Measurements from ENCODE around the gene LRP2BP. TPM values are rescaled to one million over a fixed set of nuclear protein-coding genes. Genes with fewer than 3 reads are reported as not detected.
"Not testable (repeated sequence)": the region's sequence is repeated elsewhere in the genome, so short reads cannot be mapped to it uniquely, and the experiment has no call there.

LRP2BP gene
- polyA plus RNA-seq, 1 experiment = 0.13 TPM

- Histone ChIP-seq H3K27me3 (ENCODE audit: control insufficient read depth, insufficient read depth, low read length) (no peaks in the 10 kb centered on the region), H3K4me3 (ENCODE audit: low read depth, low read length) (no peak overlapping the region), H3K36me3 (ENCODE audit: control insufficient read depth, insufficient read depth, low read length) (peaks cover 5% of the 10 kb centered on the region)
- TF ChIP-seq CTCF (IDR thresholded peaks at IDR 0.05; ENCODE audit: insufficient read depth, low read depth, low read length) = no peak
- POLR2A ChIA-PET = no interaction called here
- DNase-seq (ENCODE audit: low read depth) = no peak
- CTCF ChIA-PET = no interaction called here
Observed at GRCh38 chr4:185371702-185372101, 24.0 kb downstream of the LRP2BP start.

- no peaks in the 10 kb centered on the region for H3K27me3 ChIP-seq (ENCODE audit: control insufficient read depth, insufficient read depth, low read length)
- TF ChIP-seq CTCF (IDR thresholded peaks at IDR 0.05; ENCODE audit: insufficient read depth, low read depth, low read length) = no peak
- no peak for DNase-seq (ENCODE audit: low read depth)
- no peak overlapping the region for H3K4me3 ChIP-seq (ENCODE audit: low read depth, low read length)
- CTCF ChIA-PET = no interaction called here
- H3K36me3 ChIP-seq (ENCODE audit: control insufficient read depth, insufficient read depth, low read length) = peaks cover 5% of the 10 kb centered on the region
- POLR2A ChIA-PET = no interaction called here
Observed at GRCh38 chr4:185370268-185370949, 25.3 kb downstream of the LRP2BP start.

GRCh38 chr4:185369731-185370130 lies 26.0 kb downstream of the LRP2BP start:
- no peaks in the 10 kb centered on the region for H3K27me3 ChIP-seq (ENCODE audit: control insufficient read depth, insufficient read depth, low read length)
- DNase-seq (ENCODE audit: low read depth) = no peak
- ChIA-PET CTCF (no interaction called here), POLR2A (no interaction called here)
- H3K36me3 ChIP-seq (ENCODE audit: control insufficient read depth, insufficient read depth, low read length) = peaks cover 5% of the 10 kb centered on the region
- H3K4me3 ChIP-seq (ENCODE audit: low read depth, low read length) = no peak overlapping the region
- no peak for TF ChIP-seq CTCF (IDR thresholded peaks at IDR 0.05; ENCODE audit: insufficient read depth, low read depth, low read length)

GRCh38 chr4:185364886-185365285 lies 30.8 kb downstream of the LRP2BP start:
- DNase-seq (ENCODE audit: low read depth) = no peak
- Histone ChIP-seq H3K27me3 (ENCODE audit: control insufficient read depth, insufficient read depth, low read length) (no peaks in the 10 kb centered on the region), H3K36me3 (ENCODE audit: control insufficient read depth, insufficient read depth, low read length) (peaks cover 2% of the 10 kb centered on the region; the same call in 1 of the 2 replicates), H3K4me3 (ENCODE audit: low read depth, low read length) (no peak overlapping the region)
- ChIA-PET CTCF (interaction anchor here (0.7 to 1.7 kb wide), 3 partner anchors 9 to 626 kb away, joined by 3 to 5 read pairs (median 3); no protein-coding TSS in a partner anchor), POLR2A (no interaction called here)
- no peak for TF ChIP-seq CTCF (IDR thresholded peaks at IDR 0.05; ENCODE audit: insufficient read depth, low read depth, low read length)

- DNase-seq (ENCODE audit: low read depth) = no peak
- no peak for TF ChIP-seq CTCF (IDR thresholded peaks at IDR 0.05; ENCODE audit: insufficient read depth, low read depth, low read length)
- POLR2A ChIA-PET = no interaction called here
- H3K27me3 ChIP-seq (ENCODE audit: control insufficient read depth, insufficient read depth, low read length) = no peaks in the 10 kb centered on the region
- no peak overlapping the region for H3K4me3 ChIP-seq (ENCODE audit: low read depth, low read length)
- CTCF ChIA-PET = interaction anchor here (1.3 kb wide), 1 partner anchor 16 kb away, joined by 3 read pairs; no protein-coding TSS in a partner anchor
- peaks cover under 1% of the 10 kb centered on the region; the same call in 1 of the 2 replicates for H3K36me3 ChIP-seq (ENCODE audit: control insufficient read depth, insufficient read depth, low read length)
Observed at GRCh38 chr4:185363251-185363650, 32.5 kb downstream of the LRP2BP start.

- not testable (repeated sequence) for H3K27me3 ChIP-seq (ENCODE audit: control insufficient read depth, insufficient read depth, low read length); DNase-seq (ENCODE audit: low read depth); H3K36me3 ChIP-seq (ENCODE audit: control insufficient read depth, insufficient read depth, low read length); H3K4me3 ChIP-seq (ENCODE audit: low read depth, low read length)
- CTCF ChIA-PET = interaction anchor here (1.3 kb wide), 2 partner anchors 16 to 22 kb away, joined by 3 read pairs; no protein-coding TSS in a partner anchor
- POLR2A ChIA-PET = interaction anchor here (0.6 kb wide), 1 partner anchor 50 kb away, joined by 5 read pairs; no protein-coding TSS in a partner anchor
Observed at GRCh38 chr4:185362570-185362969, 33.2 kb downstream of the LRP2BP start.

All from BJ (cell line).